ENCODE measurements around the gene DAZL. TPM values are rescaled to one million over a fixed set of nuclear protein-coding genes. Genes with fewer than 3 reads are reported as not detected.

DAZL gene
- not detected for total RNA-seq

GRCh38 chr3:16604887-16605602, at the start of gene DAZL:
TSS of gene DAZL (minus strand) at chr3:16605423. CDS start at chr3:16605205, 218 bp downstream.
- TF ChIP-seq EP300 (IDR thresholded peaks at IDR 0.05; ENCODE audit: low read depth): no peak
- TF ChIP-seq CTCF (IDR thresholded peaks at IDR 0.05): no peak
- no peak for TF ChIP-seq POLR2AphosphoS5 (IDR thresholded peaks at IDR 0.05)
- TF ChIP-seq POLR2A (IDR thresholded peaks at IDR 0.05): no peak
- in situ Hi-C loops (cut with MboI; ENCODE audit: low pct_ligation_motif_present in 1 of 4, low pct_unique_long_range_greater_than_20kb in 1 of 4, low sequenced_read_pairs in 3 of 4) (loop anchor here (5.0 to 25.0 kb wide), 8 partner anchors 432 to 1232 kb away; no protein-coding TSS in a partner anchor), intact Hi-C loops (cut with DNase I; ENCODE audit: low total_unique reads) (no loop called here)
- H3K4me3 ChIP-seq: no peak within 1 kb of the TSS
- H3K9me3 ChIP-seq: no peaks in the 10 kb centered on the region
- H3K4me1 ChIP-seq: peaks cover 0 to 4% (median 0%) of the 10 kb centered on the region in 4 donors
- no peak for DNase-seq
- H3K27me3 ChIP-seq: no peaks in the 10 kb centered on the region
- no peaks in the 10 kb centered on the region for H3K36me3 ChIP-seq
- H3K27ac ChIP-seq: no peak within 1 kb of the TSS
- 95 to 98% methylated on average over 15 to 58 of the region's 63 CpGs for WGBS, 2 donors (ENCODE audit: low coverage in 1 of 2)

- H3K36me3 ChIP-seq: no peaks in the 10 kb centered on the region
- intact Hi-C loops (cut with DNase I; ENCODE audit: low total_unique reads) (no loop called here), in situ Hi-C loops (cut with MboI; ENCODE audit: low pct_ligation_motif_present in 1 of 4, low pct_unique_long_range_greater_than_20kb in 1 of 4, low sequenced_read_pairs in 3 of 4) (no loop called here)
- H3K9me3 ChIP-seq: no peaks in the 10 kb centered on the region
- WGBS, 2 donors (ENCODE audit: low coverage in 1 of 2): 40 to 52% methylated on average over 1 of the region's 1 CpG
- H3K4me1 ChIP-seq: no peaks in the 10 kb centered on the region
- no peak for TF ChIP-seq CTCF (IDR thresholded peaks at IDR 0.05)
- TF ChIP-seq POLR2A (IDR thresholded peaks at IDR 0.05): no peak
- TF ChIP-seq EP300 (IDR thresholded peaks at IDR 0.05; ENCODE audit: low read depth): no peak
- no peak for TF ChIP-seq POLR2AphosphoS5 (IDR thresholded peaks at IDR 0.05)
- DNase-seq: no peak
- H3K27me3 ChIP-seq: peaks cover 3% of the 10 kb centered on the region
- H3K27ac ChIP-seq: no peak overlapping the region
- no peak overlapping the region for H3K4me3 ChIP-seq
These were observed 49.8 kb upstream of the DAZL start for GRCh38 chr3:16654976-16655375.

GRCh38 chr3:16653712-16654111, 48.5 kb upstream of the DAZL start:
- Histone ChIP-seq H3K9me3 (no peaks in the 10 kb centered on the region), H3K27ac (no peak overlapping the region), H3K4me1 (no peaks in the 10 kb centered on the region), H3K4me3 (no peak overlapping the region), H3K27me3 (peaks cover 3% of the 10 kb centered on the region), H3K36me3 (no peaks in the 10 kb centered on the region)
- no peak for DNase-seq
- TF ChIP-seq EP300 (IDR thresholded peaks at IDR 0.05; ENCODE audit: low read depth) (no peak), POLR2AphosphoS5 (IDR thresholded peaks at IDR 0.05) (no peak), CTCF (IDR thresholded peaks at IDR 0.05) (no peak)
- in situ Hi-C loops (cut with MboI; ENCODE audit: low pct_ligation_motif_present in 1 of 4, low pct_unique_long_range_greater_than_20kb in 1 of 4, low sequenced_read_pairs in 3 of 4) (no loop called here), intact Hi-C loops (cut with DNase I; ENCODE audit: low total_unique reads) (no loop called here)
- 55 to 59% methylated on average over 4 of the region's 4 CpGs for WGBS, 2 donors (ENCODE audit: low coverage in 1 of 2)

- Histone ChIP-seq H3K27me3 (peaks cover 3% of the 10 kb centered on the region), H3K27ac (no peak overlapping the region), H3K36me3 (no peaks in the 10 kb centered on the region), H3K4me1 (no peaks in the 10 kb centered on the region), H3K9me3 (no peaks in the 10 kb centered on the region), H3K4me3 (no peak overlapping the region)
- no peak for DNase-seq
- WGBS, 2 donors (ENCODE audit: low coverage in 1 of 2): 62 to 90% methylated on average over 4 of the region's 4 CpGs
- TF ChIP-seq POLR2AphosphoS5 (IDR thresholded peaks at IDR 0.05) (no peak), CTCF (IDR thresholded peaks at IDR 0.05) (no peak), EP300 (IDR thresholded peaks at IDR 0.05; ENCODE audit: low read depth) (no peak), POLR2A (IDR thresholded peaks at IDR 0.05) (no peak)
- intact Hi-C loops (cut with DNase I; ENCODE audit: low total_unique reads): no loop called here
- in situ Hi-C loops (cut with MboI; ENCODE audit: low pct_ligation_motif_present in 1 of 4, low pct_unique_long_range_greater_than_20kb in 1 of 4, low sequenced_read_pairs in 3 of 4): no loop called here
These were observed 42.4 kb upstream of the DAZL start for GRCh38 chr3:16647668-16648067.

Data from transverse colon (tissue), 4 donors.